Activated naive CD8-positive, alpha-beta T cell (primary cell): ENCODE measurements around the gene MXD1.

ENCODE experiments used
- H3K27ac Mint-ChIP-seq: one replicate; pipeline ENCODE4 v1.8.0; 2021; ENCODE audit warnings: mixed read lengths
- H3K27me3 Mint-ChIP-seq: one replicate; pipeline ENCODE4 v1.8.0; 2021; ENCODE audit warnings: mixed read lengths
- H3K36me3 Mint-ChIP-seq: one replicate; pipeline ENCODE4 v1.8.0; 2021; ENCODE audit warnings: mixed read lengths
- H3K4me1 Mint-ChIP-seq: one replicate; pipeline ENCODE4 v1.8.0; 2021; ENCODE audit warnings: low read depth, mixed read lengths
- H3K4me3 Mint-ChIP-seq: one replicate; pipeline ENCODE4 v1.8.0; 2021; ENCODE audit warnings: mild to moderate bottlenecking, mixed read lengths
- H3K9me3 Mint-ChIP-seq: one replicate; pipeline ENCODE4 v1.8.0; 2021; ENCODE audit warnings: low read depth, mixed read lengths

MXD1 gene

GRCh38 chr2:69918401-69918800 lies 3.5 kb downstream of the MXD1 start:
- no peaks in the 10 kb centered on the region for H3K27me3 Mint-ChIP-seq

GRCh38 chr2:69923116-69923515 lies 8.2 kb downstream of the MXD1 start:
- Mint-ChIP-seq H3K27me3 (no peaks in the 10 kb centered on the region), H3K27ac (no peak overlapping the region), H3K9me3 (no peaks in the 10 kb centered on the region), H3K36me3 (peaks cover 7% of the 10 kb centered on the region), H3K4me1 (peaks cover 12% of the 10 kb centered on the region), H3K4me3 (no peak overlapping the region)

More at GRCh38 chr2:69918401-69918800, 3.5 kb downstream of the MXD1 start:
- peaks cover 32% of the 10 kb centered on the region for H3K4me1 Mint-ChIP-seq
- no peaks in the 10 kb centered on the region for H3K9me3 Mint-ChIP-seq
- H3K4me3 Mint-ChIP-seq, result no peak overlapping the region
- no peak overlapping the region for H3K27ac Mint-ChIP-seq
- peaks cover 3% of the 10 kb centered on the region for H3K36me3 Mint-ChIP-seq

- no peak overlapping the region for H3K27ac Mint-ChIP-seq
- peaks cover 10% of the 10 kb centered on the region for H3K36me3 Mint-ChIP-seq
- H3K4me1 Mint-ChIP-seq, result peaks cover 25% of the 10 kb centered on the region
- no peaks in the 10 kb centered on the region for H3K27me3 Mint-ChIP-seq
- no peaks in the 10 kb centered on the region for H3K9me3 Mint-ChIP-seq
- H3K4me3 Mint-ChIP-seq, result no peak overlapping the region
These were observed 12.1 kb downstream of the MXD1 start for GRCh38 chr2:69926849-69927515.

GRCh38 chr2:69931832-69932595 lies 17.1 kb downstream of the MXD1 start:
- H3K27ac Mint-ChIP-seq, result peak overlapping the region; percentile 58
- H3K36me3 Mint-ChIP-seq, result peaks cover 12% of the 10 kb centered on the region
- no peaks in the 10 kb centered on the region for H3K27me3 Mint-ChIP-seq
- H3K9me3 Mint-ChIP-seq, result no peaks in the 10 kb centered on the region
- H3K4me1 Mint-ChIP-seq, result peaks cover 35% of the 10 kb centered on the region
- no peak overlapping the region for H3K4me3 Mint-ChIP-seq

- peaks cover 35% of the 10 kb centered on the region for H3K4me1 Mint-ChIP-seq
- H3K27ac Mint-ChIP-seq, result no peak overlapping the region
These were observed 17.6 kb downstream of the MXD1 start for GRCh38 chr2:69932596-69932922.

GRCh38 chr2:69933254-69933828 lies 18.4 kb downstream of the MXD1 start:
- H3K27ac Mint-ChIP-seq, result peak overlapping the region; percentile 22
- no peaks in the 10 kb centered on the region for H3K9me3 Mint-ChIP-seq
- H3K27me3 Mint-ChIP-seq, result no peaks in the 10 kb centered on the region
- H3K36me3 Mint-ChIP-seq, result peaks cover 13% of the 10 kb centered on the region
- peaks cover 32% of the 10 kb centered on the region for H3K4me1 Mint-ChIP-seq
- H3K4me3 Mint-ChIP-seq, result no peak overlapping the region

More at GRCh38 chr2:69932596-69932922, 17.6 kb downstream of the MXD1 start:
- H3K4me3 Mint-ChIP-seq, result no peak overlapping the region
- no peaks in the 10 kb centered on the region for H3K9me3 Mint-ChIP-seq
- peaks cover 12% of the 10 kb centered on the region for H3K36me3 Mint-ChIP-seq
- no peaks in the 10 kb centered on the region for H3K27me3 Mint-ChIP-seq

GRCh38 chr2:69933839-69934613 lies 19.1 kb downstream of the MXD1 start:
- Mint-ChIP-seq H3K4me3 (no peak overlapping the region), H3K36me3 (peaks cover 17% of the 10 kb centered on the region), H3K9me3 (no peaks in the 10 kb centered on the region), H3K27ac (peak overlapping the region; percentile 28), H3K27me3 (no peaks in the 10 kb centered on the region), H3K4me1 (peaks cover 32% of the 10 kb centered on the region)

- Mint-ChIP-seq H3K4me3 (no peak overlapping the region), H3K4me1 (peaks cover 29% of the 10 kb centered on the region), H3K36me3 (peaks cover 17% of the 10 kb centered on the region), H3K9me3 (no peaks in the 10 kb centered on the region), H3K27ac (peak overlapping the region; percentile 28), H3K27me3 (no peaks in the 10 kb centered on the region)
These were observed 19.7 kb downstream of the MXD1 start for GRCh38 chr2:69934614-69934908.

- Mint-ChIP-seq H3K36me3 (peaks cover 17% of the 10 kb centered on the region), H3K4me3 (no peak overlapping the region), H3K27ac (no peak overlapping the region), H3K4me1 (peaks cover 26% of the 10 kb centered on the region), H3K9me3 (no peaks in the 10 kb centered on the region), H3K27me3 (no peaks in the 10 kb centered on the region)
These were observed 20.1 kb downstream of the MXD1 start for GRCh38 chr2:69935011-69935410.

GRCh38 chr2:69936906-69937305 lies 22.0 kb downstream of the MXD1 start:
- Mint-ChIP-seq H3K4me3 (no peak overlapping the region), H3K4me1 (peaks cover 20% of the 10 kb centered on the region), H3K27me3 (no peaks in the 10 kb centered on the region), H3K36me3 (peaks cover 17% of the 10 kb centered on the region), H3K27ac (no peak overlapping the region), H3K9me3 (no peaks in the 10 kb centered on the region)

- Mint-ChIP-seq H3K4me1 (peaks cover 13% of the 10 kb centered on the region), H3K27me3 (no peaks in the 10 kb centered on the region), H3K36me3 (peaks cover 17% of the 10 kb centered on the region), H3K27ac (peak overlapping the region; percentile 55), H3K9me3 (no peaks in the 10 kb centered on the region), H3K4me3 (no peak overlapping the region)
These were observed 23.1 kb downstream of the MXD1 start for GRCh38 chr2:69937968-69938367.

GRCh38 chr2:69939722-69940121 lies 24.8 kb downstream of the MXD1 start:
- Mint-ChIP-seq H3K36me3 (peaks cover 20% of the 10 kb centered on the region), H3K27me3 (no peaks in the 10 kb centered on the region), H3K9me3 (no peaks in the 10 kb centered on the region), H3K27ac (no peak overlapping the region), H3K4me3 (no peak overlapping the region), H3K4me1 (peaks cover 6% of the 10 kb centered on the region)

GRCh38 chr2:69940691-69941090 lies 25.8 kb downstream of the MXD1 start:
- H3K4me1 Mint-ChIP-seq, result peaks cover 11% of the 10 kb centered on the region
- no peaks in the 10 kb centered on the region for H3K9me3 Mint-ChIP-seq
- H3K36me3 Mint-ChIP-seq, result peaks cover 21% of the 10 kb centered on the region
- no peak overlapping the region for H3K27ac Mint-ChIP-seq
- H3K4me3 Mint-ChIP-seq, result no peak overlapping the region
- no peaks in the 10 kb centered on the region for H3K27me3 Mint-ChIP-seq

- H3K4me1 Mint-ChIP-seq, result peaks cover 30% of the 10 kb centered on the region
- no peak overlapping the region for H3K27ac Mint-ChIP-seq
- H3K27me3 Mint-ChIP-seq, result no peaks in the 10 kb centered on the region
- H3K36me3 Mint-ChIP-seq, result peaks cover 15% of the 10 kb centered on the region
- no peaks in the 10 kb centered on the region for H3K9me3 Mint-ChIP-seq
- H3K4me3 Mint-ChIP-seq, result no peak overlapping the region
These were observed 28.3 kb downstream of the MXD1 start for GRCh38 chr2:69943000-69943842.
